ENCODE results near the gene STRBP. TPM values are rescaled to one million over a fixed set of nuclear protein-coding genes. Genes with fewer than 3 reads are reported as not detected.

STRBP gene
- total RNA-seq, 1 experiment from 2014 or later, result 40.3 TPM

GRCh38 chr9:123260340-123260739 is 8.0 kb downstream of the STRBP start:
- no peak for TF ChIP-seq TCF7L2 (IDR thresholded peaks at IDR 0.05; ENCODE audit: low read depth, low read length)
- no peak overlapping the region for H3K4me3 ChIP-seq (ENCODE audit: low read depth in 2 of 2, low read length in 2 of 2)
- no peak overlapping the region for H3K27ac ChIP-seq (ENCODE audit: low read length)
- DNase-seq (ENCODE audit: low read depth, low spot score) (no peak), ATAC-seq (no peak)
- ChIA-PET POLR2A (no interaction called here), CTCF (no interaction called here)
- in situ Hi-C loops (cut with HindIII; ENCODE audit: low pct_unique_long_range_greater_than_20kb, low sequenced_read_pairs), result no loop called here
- H3K27me3 ChIP-seq (ENCODE audit: control insufficient read depth, insufficient read depth, low read length), result no peaks in the 10 kb centered on the region
- BruUV-seq (replicated peaks), result no TSS peak
- H3K9me3 ChIP-seq (ENCODE audit: control insufficient read depth, insufficient read depth, low read depth, low read length), result no peaks in the 10 kb centered on the region
- H3K4me1 ChIP-seq (ENCODE audit: control insufficient read depth, insufficient read depth, low read length), result no peaks in the 10 kb centered on the region
- intact Hi-C loops (cut with micrococcal nuclease; ENCODE audit: unreplicated experiment), result no loop called here
- H3K36me3 ChIP-seq (ENCODE audit: control insufficient read depth, insufficient read depth, low read length), result no peaks in the 10 kb centered on the region

- Histone ChIP-seq H3K27me3 (ENCODE audit: control insufficient read depth, insufficient read depth, low read length) (no peaks in the 10 kb centered on the region), H3K4me1 (ENCODE audit: control insufficient read depth, insufficient read depth, low read length) (no peaks in the 10 kb centered on the region), H3K27ac (ENCODE audit: low read length) (no peak overlapping the region), H3K4me3 (ENCODE audit: low read depth in 2 of 2, low read length in 2 of 2) (no peak overlapping the region), H3K9me3 (ENCODE audit: control insufficient read depth, insufficient read depth, low read depth, low read length) (no peaks in the 10 kb centered on the region), H3K36me3 (ENCODE audit: control insufficient read depth, insufficient read depth, low read length) (no peaks in the 10 kb centered on the region)
- BruUV-seq (replicated peaks), result no TSS peak
- TF ChIP-seq TCF7L2 (IDR thresholded peaks at IDR 0.05; ENCODE audit: low read depth, low read length) (no peak), POLR2AphosphoS5 (IDR thresholded peaks at IDR 0.05; ENCODE audit: low read depth, low read length) (no peak), CTCF (IDR thresholded peaks at IDR 0.05) (no peak), REST (IDR thresholded peaks at IDR 0.05; ENCODE audit: insufficient read depth in 1 of 2, low read depth in 2 of 2, low read length in 1 of 2) (no peak), SIN3A (IDR thresholded peaks at IDR 0.05; ENCODE audit: borderline replicate concordance, insufficient read depth, low read depth, low read length) (no peak)
- in situ Hi-C loops (cut with HindIII; ENCODE audit: low pct_unique_long_range_greater_than_20kb, low sequenced_read_pairs) (no loop called here), intact Hi-C loops (cut with micrococcal nuclease; ENCODE audit: unreplicated experiment) (no loop called here)
- no peak for ATAC-seq
- no peak for DNase-seq (ENCODE audit: low read depth, low spot score)
- POLR2A ChIA-PET, result no interaction called here
- CTCF ChIA-PET, result no interaction called here
Measured at GRCh38 chr9:123257276-123257675, 11.1 kb downstream of the STRBP start.

GRCh38 chr9:123255718-123256117 is 12.7 kb downstream of the STRBP start:
- H3K36me3 ChIP-seq (ENCODE audit: control insufficient read depth, insufficient read depth, low read length), result no peaks in the 10 kb centered on the region
- ChIA-PET CTCF (no interaction called here), POLR2A (no interaction called here)
- in situ Hi-C loops (cut with HindIII; ENCODE audit: low pct_unique_long_range_greater_than_20kb, low sequenced_read_pairs), result no loop called here
- BruUV-seq (replicated peaks), result no TSS peak
- no peak for ATAC-seq
- no peak for DNase-seq (ENCODE audit: low read depth, low spot score)
- H3K27ac ChIP-seq (ENCODE audit: low read length), result no peak overlapping the region
- H3K27me3 ChIP-seq (ENCODE audit: control insufficient read depth, insufficient read depth, low read length), result no peaks in the 10 kb centered on the region
- H3K4me3 ChIP-seq (ENCODE audit: low read depth in 2 of 2, low read length in 2 of 2), result no peak overlapping the region
- intact Hi-C loops (cut with micrococcal nuclease; ENCODE audit: unreplicated experiment), result no loop called here
- TF ChIP-seq SIN3A (IDR thresholded peaks at IDR 0.05; ENCODE audit: borderline replicate concordance, insufficient read depth, low read depth, low read length) (no peak), POLR2AphosphoS5 (IDR thresholded peaks at IDR 0.05; ENCODE audit: low read depth, low read length) (no peak), CTCF (IDR thresholded peaks at IDR 0.05) (no peak), TCF7L2 (IDR thresholded peaks at IDR 0.05; ENCODE audit: low read depth, low read length) (no peak), REST (IDR thresholded peaks at IDR 0.05; ENCODE audit: insufficient read depth in 1 of 2, low read depth in 2 of 2, low read length in 1 of 2) (no peak)
- no peaks in the 10 kb centered on the region for H3K4me1 ChIP-seq (ENCODE audit: control insufficient read depth, insufficient read depth, low read length)
- H3K9me3 ChIP-seq (ENCODE audit: control insufficient read depth, insufficient read depth, low read depth, low read length), result no peaks in the 10 kb centered on the region

Data from Panc1 (cell line).